Activated naive CD8-positive, alpha-beta T cell treated with anti-CD3 and anti-CD28 coated beads, Interleukin-2, amount 50 U/mL, for 24 hours (primary cell): ENCODE results near the gene CSF3.
A peak's percentile ranks its signal among the peaks of the same experiment; 100 is the strongest.

Experiments
- ATAC-seq: fragments of 150-1000 bp; cut with Tn5 transposase; one replicate; pipeline ENCODE4 v1.10.0; 2021
- DNase-seq: peaks from one replicate; pipeline ENCODE4 v3.0.0; 2021
- H3K27ac Mint-ChIP-seq: one replicate; pipeline ENCODE4 v1.8.0; 2021; ENCODE audit warnings: mild to moderate bottlenecking, mixed read lengths
- H3K27me3 Mint-ChIP-seq: one replicate; pipeline ENCODE4 v1.8.0; 2021; ENCODE audit warnings: mixed read lengths
- H3K36me3 Mint-ChIP-seq: one replicate; pipeline ENCODE4 v1.8.0; 2021; ENCODE audit warnings: low read depth, mixed read lengths
- H3K4me1 Mint-ChIP-seq: one replicate; pipeline ENCODE4 v1.8.0; 2021; ENCODE audit warnings: mixed read lengths
- H3K4me3 Mint-ChIP-seq: one replicate; pipeline ENCODE4 v1.8.0; 2021; ENCODE audit warnings: mild to moderate bottlenecking, moderate library complexity, mixed read lengths
- H3K9me3 Mint-ChIP-seq: one replicate; pipeline ENCODE4 v1.8.0; 2021; ENCODE audit warnings: mixed read lengths

The CSF3 gene, protein sequence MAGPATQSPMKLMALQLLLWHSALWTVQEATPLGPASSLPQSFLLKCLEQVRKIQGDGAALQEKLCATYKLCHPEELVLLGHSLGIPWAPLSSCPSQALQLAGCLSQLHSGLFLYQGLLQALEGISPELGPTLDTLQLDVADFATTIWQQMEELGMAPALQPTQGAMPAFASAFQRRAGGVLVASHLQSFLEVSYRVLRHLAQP

DNA sequence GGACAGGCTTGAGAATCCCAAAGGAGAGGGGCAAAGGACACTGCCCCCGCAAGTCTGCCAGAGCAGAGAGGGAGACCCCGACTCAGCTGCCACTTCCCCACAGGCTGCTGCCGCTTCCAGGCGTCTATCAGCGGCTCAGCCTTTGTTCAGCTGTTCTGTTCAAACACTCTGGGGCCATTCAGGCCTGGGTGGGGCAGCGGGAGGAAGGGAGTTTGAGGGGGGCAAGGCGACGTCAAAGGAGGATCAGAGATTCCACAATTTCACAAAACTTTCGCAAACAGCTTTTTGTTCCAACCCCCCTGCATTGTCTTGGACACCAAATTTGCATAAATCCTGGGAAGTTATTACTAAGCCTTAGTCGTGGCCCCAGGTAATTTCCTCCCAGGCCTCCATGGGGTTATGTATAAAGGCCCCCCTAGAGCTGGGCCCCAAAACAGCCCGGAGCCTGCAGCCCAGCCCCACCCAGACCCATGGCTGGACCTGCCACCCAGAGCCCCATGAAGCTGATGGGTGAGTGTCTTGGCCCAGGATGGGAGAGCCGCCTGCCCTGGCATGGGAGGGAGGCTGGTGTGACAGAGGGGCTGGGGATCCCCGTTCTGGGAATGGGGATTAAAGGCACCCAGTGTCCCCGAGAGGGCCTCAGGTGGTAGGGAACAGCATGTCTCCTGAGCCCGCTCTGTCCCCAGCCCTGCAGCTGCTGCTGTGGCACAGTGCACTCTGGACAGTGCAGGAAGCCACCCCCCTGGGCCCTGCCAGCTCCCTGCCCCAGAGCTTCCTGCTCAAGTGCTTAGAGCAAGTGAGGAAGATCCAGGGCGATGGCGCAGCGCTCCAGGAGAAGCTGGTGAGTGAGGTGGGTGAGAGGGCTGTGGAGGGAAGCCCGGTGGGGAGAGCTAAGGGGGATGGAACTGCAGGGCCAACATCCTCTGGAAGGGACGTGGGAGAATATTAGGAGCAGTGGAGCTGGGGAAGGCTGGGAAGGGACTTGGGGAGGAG lies at the start of gene CSF3:
Gene CSF3, plus strand, starts transcription at position 436 of the 993 bp plus-strand sequence. Its CDS starts 35 bp downstream, at position 471.
- H3K9me3 Mint-ChIP-seq: no peaks in the 10 kb centered on the region
- H3K36me3 Mint-ChIP-seq: peaks cover 1% of the 10 kb centered on the region
- no peak within 1 kb of the TSS for H3K27ac Mint-ChIP-seq
- DNase-seq (no peak), ATAC-seq (no peak)
- H3K27me3 Mint-ChIP-seq: peaks cover 1% of the 10 kb centered on the region
- peaks cover 2% of the 10 kb centered on the region for H3K4me1 Mint-ChIP-seq
- H3K4me3 Mint-ChIP-seq: no peak within 1 kb of the TSS

DNA sequence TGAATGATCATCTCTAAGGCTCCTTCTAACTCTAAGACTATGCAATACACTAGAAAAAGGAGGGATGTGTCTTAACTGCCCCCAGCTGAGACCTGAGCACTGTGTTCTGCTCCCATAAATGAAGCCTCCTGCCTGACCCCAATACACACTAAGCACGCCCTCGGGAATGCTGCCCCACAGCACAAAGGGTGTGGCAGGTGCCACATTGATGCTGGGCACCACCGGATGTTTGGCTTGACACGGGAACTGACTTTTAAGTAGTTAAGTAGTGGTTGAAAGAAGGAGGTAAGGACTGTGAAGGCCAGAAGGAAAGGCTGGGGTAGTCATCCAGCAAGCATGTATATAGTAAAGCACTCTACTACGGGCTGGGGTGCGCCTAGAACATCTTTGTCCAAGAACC lies 48.5 kb upstream of the CSF3 start:
- no peak overlapping the region for H3K4me3 Mint-ChIP-seq
- no peak for ATAC-seq
- peaks cover 7% of the 10 kb centered on the region for H3K27me3 Mint-ChIP-seq
- no peaks in the 10 kb centered on the region for H3K9me3 Mint-ChIP-seq
- H3K4me1 Mint-ChIP-seq: peaks cover 21% of the 10 kb centered on the region
- H3K36me3 Mint-ChIP-seq: no peaks in the 10 kb centered on the region
- no peak overlapping the region for H3K27ac Mint-ChIP-seq
- DNase-seq: no peak

DNA sequence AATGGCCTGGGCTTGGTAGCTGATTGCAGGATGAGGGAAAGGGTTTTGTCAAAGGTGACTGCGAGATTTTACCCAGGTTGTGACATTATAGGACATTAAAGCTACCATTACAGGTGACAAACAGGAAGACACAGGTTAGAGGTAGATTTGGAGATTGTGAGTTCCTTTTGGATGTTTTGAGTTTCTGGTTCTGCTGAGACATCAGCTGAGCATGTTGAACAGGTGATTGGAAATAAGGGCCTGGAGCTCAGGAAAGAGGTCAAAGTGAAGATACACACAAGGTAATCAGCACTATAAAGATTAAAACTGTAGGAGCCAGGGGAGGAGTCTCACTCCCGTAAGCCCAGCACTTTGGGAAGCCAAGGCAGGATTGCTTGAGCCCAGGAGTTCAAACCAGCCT lies 46.5 kb upstream of the CSF3 start:
- H3K9me3 Mint-ChIP-seq: no peaks in the 10 kb centered on the region

DNA sequence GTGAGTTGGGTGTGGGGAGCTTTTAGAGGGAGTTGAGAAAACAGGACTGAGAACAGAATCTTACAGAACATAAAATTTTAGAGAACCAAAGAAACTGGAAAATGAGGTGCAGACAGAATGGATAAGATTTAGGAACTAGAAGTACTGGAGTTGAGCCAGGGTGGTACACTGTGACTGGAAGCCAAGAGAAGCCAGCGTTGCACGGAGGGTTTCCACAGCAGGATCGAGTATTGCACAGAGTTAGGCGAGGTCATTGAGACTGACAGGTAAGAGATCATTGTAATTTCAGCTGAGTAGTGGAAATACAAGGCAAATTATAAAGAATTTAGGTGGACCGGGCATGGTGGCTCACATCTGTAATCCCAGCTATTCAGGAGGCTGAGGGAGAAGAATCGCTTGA lies 45.9 kb upstream of the CSF3 start:
- Mint-ChIP-seq H3K4me1 (no peaks in the 10 kb centered on the region), H3K9me3 (no peaks in the 10 kb centered on the region), H3K27me3 (peaks cover 7% of the 10 kb centered on the region), H3K36me3 (no peaks in the 10 kb centered on the region), H3K4me3 (no peak overlapping the region), H3K27ac (no peak overlapping the region)
- ATAC-seq: no peak
- no peak for DNase-seq

More for the DNA sequence above, 46.5 kb upstream of the CSF3 start:
- H3K36me3 Mint-ChIP-seq: no peaks in the 10 kb centered on the region
- no peak overlapping the region for H3K27ac Mint-ChIP-seq
- H3K4me1 Mint-ChIP-seq: peaks cover 4% of the 10 kb centered on the region
- ATAC-seq (no peak), DNase-seq (no peak)
- peaks cover 7% of the 10 kb centered on the region for H3K27me3 Mint-ChIP-seq
- H3K4me3 Mint-ChIP-seq: no peak overlapping the region

DNA sequence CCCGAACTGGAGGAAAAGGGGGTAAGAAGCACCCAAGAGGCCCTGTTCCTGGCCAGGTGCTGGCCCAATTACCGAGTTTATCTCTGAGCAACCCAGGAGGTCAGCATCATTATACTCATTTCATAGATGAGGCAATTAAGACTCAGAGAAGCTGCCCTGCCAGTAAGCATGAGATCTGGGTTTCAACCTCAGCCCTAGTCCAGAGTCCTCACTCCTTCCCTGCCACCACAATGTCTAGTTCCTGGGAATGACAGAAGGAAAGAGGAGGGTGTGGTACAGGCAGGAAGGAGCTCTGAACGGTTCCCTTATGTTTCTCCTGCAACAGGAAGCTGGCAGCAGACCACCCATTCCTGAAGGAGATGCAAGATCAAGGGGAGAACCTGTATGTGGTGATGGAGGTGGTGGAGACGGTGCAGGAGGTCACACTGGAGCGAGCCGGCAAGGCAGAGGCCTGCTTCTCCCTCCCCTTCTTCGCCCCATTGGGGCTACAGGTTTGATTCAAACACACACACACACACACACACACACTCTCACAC lies 45.0 kb upstream of the CSF3 start:
- Mint-ChIP-seq H3K4me3 (no peak overlapping the region), H3K4me1 (no peaks in the 10 kb centered on the region), H3K9me3 (no peaks in the 10 kb centered on the region), H3K36me3 (no peaks in the 10 kb centered on the region), H3K27me3 (peaks cover 7% of the 10 kb centered on the region), H3K27ac (no peak overlapping the region)
- ATAC-seq (no peak), DNase-seq (no peak)

DNA sequence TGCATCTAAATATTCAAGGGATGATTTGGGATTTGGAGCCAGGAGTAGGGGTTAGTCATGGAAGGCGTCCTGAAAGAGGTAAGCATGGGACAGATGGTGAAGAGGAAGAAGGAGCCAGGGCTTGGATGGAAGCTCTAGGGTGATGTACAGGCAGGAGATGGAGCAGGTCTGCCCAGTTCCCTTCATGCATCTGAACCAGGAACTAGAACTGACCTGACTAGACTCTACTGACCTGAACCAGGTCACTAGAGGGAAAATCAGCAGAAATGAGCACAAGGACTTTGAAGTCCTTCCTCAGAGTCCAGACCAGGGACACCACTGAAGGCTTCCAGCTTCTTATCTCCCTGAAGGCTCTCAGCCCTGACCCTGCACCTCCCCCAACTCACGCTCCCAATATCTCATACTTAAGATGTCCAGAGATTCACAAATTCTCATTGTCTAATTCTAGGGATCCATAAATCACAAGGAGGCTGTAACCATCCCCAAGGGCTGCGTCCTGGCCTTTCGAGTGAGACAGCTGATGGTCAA lies 44.1 kb upstream of the CSF3 start:
- H3K9me3 Mint-ChIP-seq: no peaks in the 10 kb centered on the region
- DNase-seq (no peak), ATAC-seq (no peak)
- H3K27me3 Mint-ChIP-seq: peaks cover 7% of the 10 kb centered on the region
- no peaks in the 10 kb centered on the region for H3K36me3 Mint-ChIP-seq
- no peak overlapping the region for H3K27ac Mint-ChIP-seq
- H3K4me1 Mint-ChIP-seq: no peaks in the 10 kb centered on the region
- no peak overlapping the region for H3K4me3 Mint-ChIP-seq

DNA sequence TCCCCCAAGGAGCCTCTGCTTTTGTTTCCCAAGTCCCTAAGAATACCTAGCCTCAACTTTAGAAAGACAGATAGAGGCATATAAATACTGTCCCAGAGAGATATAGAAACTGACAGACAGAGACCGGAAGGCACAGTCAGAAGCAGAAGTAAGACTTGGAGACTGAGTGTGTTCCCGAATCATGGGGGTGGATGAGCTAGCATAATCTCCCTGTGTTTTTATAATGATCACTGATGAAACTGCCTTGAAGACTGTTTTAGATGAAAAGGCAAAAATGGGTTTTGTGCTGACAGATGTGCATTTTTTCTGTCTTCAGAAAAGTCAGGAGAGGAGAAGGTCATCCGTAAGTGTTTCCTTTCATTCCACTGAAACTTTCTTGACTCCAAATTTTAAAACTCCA lies 43.0 kb upstream of the CSF3 start:
- H3K4me3 Mint-ChIP-seq: no peak overlapping the region
- no peaks in the 10 kb centered on the region for H3K4me1 Mint-ChIP-seq
- H3K27ac Mint-ChIP-seq: no peak overlapping the region
- H3K9me3 Mint-ChIP-seq: no peaks in the 10 kb centered on the region
- DNase-seq (no peak), ATAC-seq (no peak)
- no peaks in the 10 kb centered on the region for H3K36me3 Mint-ChIP-seq
- peaks cover 7% of the 10 kb centered on the region for H3K27me3 Mint-ChIP-seq

DNA sequence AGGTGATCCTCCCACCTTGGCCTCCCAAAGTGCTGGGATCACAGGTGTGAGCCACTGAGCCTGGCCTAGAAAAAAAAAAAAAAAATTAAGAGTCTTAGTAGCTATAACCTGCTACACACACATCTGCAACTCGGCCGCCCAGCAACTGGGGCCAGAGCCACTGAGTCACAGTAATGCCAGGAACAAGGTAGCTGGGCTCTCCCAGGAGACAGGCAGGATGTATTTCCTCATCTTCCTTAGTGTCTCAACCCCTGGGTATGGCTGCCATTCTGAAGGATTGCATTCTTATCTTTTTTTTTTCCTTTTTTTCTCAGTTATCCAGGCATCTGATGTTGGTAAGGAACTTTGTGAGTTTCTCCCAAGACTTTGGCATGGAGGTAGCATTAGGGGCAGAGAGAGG lies 41.7 kb upstream of the CSF3 start:
- Mint-ChIP-seq H3K36me3 (no peaks in the 10 kb centered on the region), H3K4me3 (no peak overlapping the region), H3K9me3 (no peaks in the 10 kb centered on the region), H3K27me3 (peaks cover 7% of the 10 kb centered on the region), H3K27ac (no peak overlapping the region), H3K4me1 (no peaks in the 10 kb centered on the region)
- ATAC-seq (no peak), DNase-seq (no peak)

DNA sequence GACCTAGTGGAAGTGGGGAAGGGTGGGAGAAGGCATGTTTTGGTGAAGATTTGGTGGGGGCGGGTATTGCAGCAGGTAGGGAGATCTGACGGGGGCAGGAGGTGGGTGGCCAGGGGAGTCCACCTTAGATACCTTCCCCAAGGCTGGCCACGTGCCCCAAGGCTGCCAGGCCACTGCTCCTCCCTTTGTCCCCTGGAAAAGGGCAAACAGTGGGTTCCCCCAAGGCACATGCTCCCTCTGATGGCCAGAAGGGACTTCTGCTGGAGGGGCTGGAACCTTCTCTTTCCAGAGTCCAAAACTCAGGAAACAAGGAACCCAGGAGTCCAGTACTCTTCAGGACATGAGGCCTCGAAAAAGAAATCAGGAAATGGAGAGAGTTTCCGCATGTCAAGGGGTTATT lies 40.8 kb upstream of the CSF3 start:
- H3K4me3 Mint-ChIP-seq: no peak overlapping the region
- H3K9me3 Mint-ChIP-seq: no peaks in the 10 kb centered on the region
- H3K36me3 Mint-ChIP-seq: no peaks in the 10 kb centered on the region

DNA sequence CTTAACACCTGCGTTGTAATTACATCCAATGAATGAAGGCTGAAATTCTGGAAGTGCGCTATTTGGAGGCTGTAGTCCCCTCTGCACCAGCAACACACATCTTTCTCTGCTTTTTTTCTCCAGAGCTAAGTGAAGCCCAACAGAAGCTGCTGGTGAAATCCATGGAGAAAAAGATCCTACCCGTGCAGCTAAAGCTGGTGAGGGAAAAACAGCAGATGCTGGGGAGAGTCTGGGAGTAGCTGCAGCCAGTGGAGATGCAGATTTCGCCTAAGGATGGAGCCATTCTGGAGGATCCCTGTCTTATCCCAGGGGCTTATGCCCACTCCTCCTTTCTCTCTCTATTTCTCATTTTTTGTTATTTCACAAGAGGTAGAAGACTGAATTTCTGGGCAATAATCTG lies 39.4 kb upstream of the CSF3 start:
- H3K36me3 Mint-ChIP-seq: no peaks in the 10 kb centered on the region
- peaks cover 10% of the 10 kb centered on the region for H3K27me3 Mint-ChIP-seq
- DNase-seq (no peak), ATAC-seq (no peak)
- H3K27ac Mint-ChIP-seq: no peak overlapping the region
- no peaks in the 10 kb centered on the region for H3K9me3 Mint-ChIP-seq
- H3K4me3 Mint-ChIP-seq: no peak overlapping the region
- H3K4me1 Mint-ChIP-seq: peaks cover 11% of the 10 kb centered on the region

More for the DNA sequence above, 40.8 kb upstream of the CSF3 start:
- Mint-ChIP-seq H3K27me3 (peaks cover 13% of the 10 kb centered on the region), H3K4me1 (peaks cover 5% of the 10 kb centered on the region), H3K27ac (no peak overlapping the region)
- DNase-seq (no peak), ATAC-seq (no peak)

DNA sequence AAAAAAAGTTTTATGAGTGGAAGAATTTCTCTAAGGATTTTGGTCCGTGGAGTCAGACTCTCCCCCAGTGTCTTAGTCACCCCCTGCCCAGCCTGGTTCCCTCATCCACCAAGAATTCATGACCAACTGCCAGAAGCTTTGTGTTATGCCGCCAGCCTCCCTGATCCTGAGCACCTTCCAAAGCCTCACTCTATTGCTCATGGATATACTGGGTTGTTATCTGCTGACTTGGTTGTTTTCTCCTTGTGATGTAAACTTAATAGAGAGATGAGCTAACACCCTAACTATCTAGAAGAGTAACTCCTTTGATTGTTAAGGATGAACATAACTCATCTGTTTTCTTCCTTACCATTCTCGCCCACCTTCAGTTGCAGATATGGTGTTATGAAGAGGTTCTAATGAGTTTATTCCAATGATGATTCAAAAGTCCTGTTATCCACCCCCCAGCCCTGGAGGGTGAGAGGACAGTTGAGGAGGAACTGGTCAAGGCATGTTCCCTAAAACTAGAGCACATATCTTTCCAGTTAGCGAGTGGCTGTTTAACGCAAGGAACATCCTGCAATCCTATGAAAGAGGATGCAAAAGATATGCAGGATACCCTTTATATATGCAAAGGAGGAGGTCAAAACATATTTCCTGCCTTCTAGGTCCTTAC lies 36.1 kb upstream of the CSF3 start:
- Mint-ChIP-seq H3K4me3 (no peak overlapping the region), H3K4me1 (peaks cover 28% of the 10 kb centered on the region), H3K9me3 (no peaks in the 10 kb centered on the region), H3K36me3 (peaks cover 14% of the 10 kb centered on the region), H3K27ac (no peak overlapping the region), H3K27me3 (peaks cover 6% of the 10 kb centered on the region)
- DNase-seq (no peak), ATAC-seq (no peak)

DNA sequence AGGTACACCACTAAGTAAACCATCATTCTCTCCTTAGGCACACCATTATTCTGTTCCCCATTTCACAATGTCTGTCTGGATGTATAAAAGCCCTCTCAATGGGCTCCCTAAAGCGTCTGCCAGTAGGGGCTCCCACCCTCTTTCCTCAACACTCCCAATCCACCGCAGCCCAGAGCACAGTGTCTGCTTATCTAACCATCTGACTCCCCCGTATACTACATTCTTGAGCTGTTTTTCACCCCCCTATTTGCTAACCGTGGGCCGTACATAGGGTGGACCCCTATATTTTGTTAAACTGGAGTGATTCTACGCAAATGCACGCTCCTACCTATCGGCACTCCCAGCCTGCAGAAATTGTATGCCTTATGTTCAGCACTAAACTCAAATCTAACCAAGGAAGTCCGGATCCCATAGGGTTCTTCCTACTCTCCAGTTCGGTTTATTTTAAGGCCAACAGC lies 35.3 kb upstream of the CSF3 start:
- peak; percentile 4 for ATAC-seq
- peaks cover 6% of the 10 kb centered on the region for H3K27me3 Mint-ChIP-seq
- peak overlapping the region; percentile 95 for H3K4me3 Mint-ChIP-seq

DNA sequence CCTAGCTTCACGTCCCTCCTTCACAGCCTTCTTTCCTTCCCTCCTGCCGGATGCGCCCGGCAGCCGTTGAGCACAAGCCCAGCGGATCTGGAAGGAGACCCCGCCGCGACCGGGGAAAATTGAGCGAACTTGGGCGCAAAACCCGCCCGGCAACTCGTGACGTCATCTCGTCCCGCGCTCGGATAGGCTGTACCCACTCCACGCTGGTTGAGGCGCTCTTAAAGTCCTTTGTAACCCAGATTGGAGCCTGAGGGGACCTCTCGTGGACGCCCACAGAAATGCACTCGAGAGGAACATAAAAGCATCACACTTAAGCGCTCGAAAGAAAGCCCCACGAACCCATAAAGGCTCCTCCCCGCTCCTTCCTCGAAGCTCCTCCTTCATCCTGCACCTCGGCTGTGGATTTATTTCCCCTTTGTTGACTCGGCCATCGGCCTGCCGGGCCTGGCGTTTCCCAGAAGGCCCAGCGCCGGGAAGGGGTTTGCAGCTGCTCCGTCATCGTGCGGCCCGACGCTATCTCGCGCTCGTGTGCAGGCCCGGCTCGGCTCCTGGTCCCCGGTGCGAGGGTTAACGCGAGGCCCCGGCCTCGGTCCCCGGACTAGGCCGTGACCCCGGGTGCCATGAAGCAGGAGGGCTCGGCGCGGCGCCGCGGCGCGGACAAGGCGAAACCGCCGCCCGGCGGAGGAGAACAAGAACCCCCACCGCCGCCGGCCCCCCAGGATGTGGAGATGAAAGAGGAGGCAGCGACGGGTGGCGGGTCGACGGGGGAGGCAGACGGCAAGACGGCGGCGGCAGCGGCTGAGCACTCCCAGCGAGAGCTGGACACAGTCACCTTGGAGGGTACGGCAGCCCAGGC lies 34.7 kb upstream of the CSF3 start, which contains the start of gene PSMD3:
Gene PSMD3, plus strand, starts transcription at position 457 of the 856 bp plus-strand sequence. Its CDS starts 164 bp downstream, at position 621.
- DNase-seq: peak; percentile 98
- peak within 1 kb of the TSS; percentile 95 for H3K4me3 Mint-ChIP-seq
- H3K9me3 Mint-ChIP-seq: no peaks in the 10 kb centered on the region
- peaks cover 31% of the 10 kb centered on the region for H3K4me1 Mint-ChIP-seq
- ATAC-seq: peak; percentile 99
- peak within 1 kb of the TSS; percentile 96 for H3K27ac Mint-ChIP-seq
- peaks cover 27% of the 10 kb centered on the region for H3K36me3 Mint-ChIP-seq
- peaks cover 6% of the 10 kb centered on the region for H3K27me3 Mint-ChIP-seq

More for the DNA sequence above, 35.3 kb upstream of the CSF3 start:
- peak overlapping the region; percentile 96 for H3K27ac Mint-ChIP-seq
- H3K4me1 Mint-ChIP-seq: peaks cover 31% of the 10 kb centered on the region
- DNase-seq: no peak
- peaks cover 21% of the 10 kb centered on the region for H3K36me3 Mint-ChIP-seq
- H3K9me3 Mint-ChIP-seq: no peaks in the 10 kb centered on the region
